ENCODE results near the gene PSME2.

Gene PSME2

GRCh38 chr14:24135834-24136683 is 10.4 kb downstream of the PSME2 start, which contains the start of gene PSME1:
PSME1 (plus strand) TSS chr14:24136194; CDS start chr14:24136263, 69 bp downstream.
- DNase-seq (peak; percentile 96), ATAC-seq (peak; percentile 94)

- no peak for DNase-seq
- no peak for ATAC-seq
Observed at GRCh38 chr14:24135584-24135833, 10.9 kb downstream of the PSME2 start.

- ATAC-seq (no peak), DNase-seq (no peak)
Observed at GRCh38 chr14:24133735-24134134, 12.7 kb downstream of the PSME2 start.

GRCh38 chr14:24132976-24133375 is 13.4 kb downstream of the PSME2 start:
- ATAC-seq, result no peak
- DNase-seq, result no peak

- ATAC-seq (no peak), DNase-seq (peak; percentile 32)
Observed at GRCh38 chr14:24132061-24132685, 14.2 kb downstream of the PSME2 start.

GRCh38 chr14:24131549-24131966 is 14.9 kb downstream of the PSME2 start:
- ATAC-seq, result no peak
- DNase-seq, result no peak

GRCh38 chr14:24130717-24131548 is 15.5 kb downstream of the PSME2 start:
- no peak for DNase-seq
- no peak for ATAC-seq

GRCh38 chr14:24130380-24130716 is 16.1 kb downstream of the PSME2 start, which contains the start of gene FITM1:
FITM1 (plus strand) TSS chr14:24130659; CDS start chr14:24131564, 905 bp downstream.
- DNase-seq, result no peak
- no peak for ATAC-seq

- ATAC-seq, result no peak
- no peak for DNase-seq
Observed at GRCh38 chr14:24129410-24129998, 16.9 kb downstream of the PSME2 start.

GRCh38 chr14:24127673-24128072 is 18.7 kb downstream of the PSME2 start:
- ATAC-seq (no peak), DNase-seq (no peak)

GRCh38 chr14:24126939-24127338 is 19.5 kb downstream of the PSME2 start:
- ATAC-seq, result no peak
- DNase-seq, result no peak

- DNase-seq (no peak), ATAC-seq (peak; percentile 68)
Observed at GRCh38 chr14:24123424-24124417, 22.7 kb downstream of the PSME2 start.

- no peak for ATAC-seq
Observed at GRCh38 chr14:24122898-24123297, 23.5 kb downstream of the PSME2 start.

GRCh38 chr14:24122416-24122815 is 24.0 kb downstream of the PSME2 start:
- DNase-seq (no peak), ATAC-seq (no peak)

More at GRCh38 chr14:24122898-24123297, 23.5 kb downstream of the PSME2 start:
- DNase-seq, result no peak

- ATAC-seq, result no peak
- DNase-seq, result no peak
Observed at GRCh38 chr14:24121210-24121609, 25.2 kb downstream of the PSME2 start.

GRCh38 chr14:24119691-24120090 is 26.7 kb downstream of the PSME2 start:
- DNase-seq, result no peak
- ATAC-seq, result no peak

- no peak for ATAC-seq
- no peak for DNase-seq
Observed at GRCh38 chr14:24117179-24117578, 29.2 kb downstream of the PSME2 start.

GRCh38 chr14:24116128-24116814 is 30.1 kb downstream of the PSME2 start:
- no peak for ATAC-seq
- DNase-seq, result no peak

GRCh38 chr14:24115422-24116127 is 30.8 kb downstream of the PSME2 start:
- ATAC-seq (no peak), DNase-seq (no peak)
